ENCODE measurements around the gene AKAP9.

DNA sequence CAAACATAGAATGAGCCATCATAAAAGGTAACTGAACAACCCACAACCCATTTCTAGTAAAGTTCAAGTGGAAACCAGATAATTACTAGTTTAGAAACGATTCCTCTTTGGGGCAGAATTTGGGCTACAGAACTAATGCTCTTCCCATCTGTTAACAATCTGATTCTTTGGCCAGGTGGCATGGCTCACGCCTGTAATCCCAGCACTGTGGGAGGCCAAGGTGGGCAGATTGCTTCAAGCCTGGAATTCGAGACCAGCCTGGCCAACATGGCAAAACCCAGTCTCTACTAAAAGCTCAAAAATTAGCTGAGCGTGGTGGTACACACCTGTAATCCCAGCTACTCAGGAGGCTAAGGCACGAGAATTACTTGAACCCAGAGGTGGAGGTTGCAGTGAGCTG, 175.2 kb downstream of the AKAP9 start:
- TF ChIP-seq, protein P1, sequence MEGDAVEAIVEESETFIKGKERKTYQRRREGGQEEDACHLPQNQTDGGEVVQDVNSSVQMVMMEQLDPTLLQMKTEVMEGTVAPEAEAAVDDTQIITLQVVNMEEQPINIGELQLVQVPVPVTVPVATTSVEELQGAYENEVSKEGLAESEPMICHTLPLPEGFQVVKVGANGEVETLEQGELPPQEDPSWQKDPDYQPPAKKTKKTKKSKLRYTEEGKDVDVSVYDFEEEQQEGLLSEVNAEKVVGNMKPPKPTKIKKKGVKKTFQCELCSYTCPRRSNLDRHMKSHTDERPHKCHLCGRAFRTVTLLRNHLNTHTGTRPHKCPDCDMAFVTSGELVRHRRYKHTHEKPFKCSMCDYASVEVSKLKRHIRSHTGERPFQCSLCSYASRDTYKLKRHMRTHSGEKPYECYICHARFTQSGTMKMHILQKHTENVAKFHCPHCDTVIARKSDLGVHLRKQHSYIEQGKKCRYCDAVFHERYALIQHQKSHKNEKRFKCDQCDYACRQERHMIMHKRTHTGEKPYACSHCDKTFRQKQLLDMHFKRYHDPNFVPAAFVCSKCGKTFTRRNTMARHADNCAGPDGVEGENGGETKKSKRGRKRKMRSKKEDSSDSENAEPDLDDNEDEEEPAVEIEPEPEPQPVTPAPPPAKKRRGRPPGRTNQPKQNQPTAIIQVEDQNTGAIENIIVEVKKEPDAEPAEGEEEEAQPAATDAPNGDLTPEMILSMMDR (IDR thresholded peaks at IDR 0.05; ENCODE audit: insufficient read depth, low read length, poor library complexity, severe bottlenecking): no peak
- TF ChIP-seq EZH2phosphoT487 (conservative IDR thresholded peaks at IDR 0.05; ENCODE audit: low read length): no peak
